Posterior vena cava (tissue), 2 donors: ENCODE measurements around the gene HK2. TPM values are rescaled to one million over a fixed set of nuclear protein-coding genes. Genes with fewer than 3 reads are reported as not detected.
"Not testable (repeated sequence)": the region's sequence is repeated elsewhere in the genome, so short reads cannot be mapped to it uniquely, and the experiment has no call there.

Experiments
- DNase-seq: peaks from one replicate; pipeline ENCODE4 v3.0.0-alpha.2; 2020; ENCODE audit warnings: low spot score
- intact Hi-C, 2 donors: fragments of 100-400 bp; cut with DNase I; formaldehyde crosslinking; loops; one replicate each; pipeline versions ENCODE4 v1.14.1 to v1.14.2; 2022 to 2023
- total RNA-seq, 2 donors: library from RNA; stranded (reverse); fragmentation: NEBNext Ultra II Directional; extraction: Animal tissue kit (Norgen Biotek cat#: 25700); gene quantifications; one replicate each; pipeline ENCODE4 v1.2.1, GENCODE V29; 2021
- donor health status: DM: yes; HTN: yes; CAD: no.
- donor health status: DM: yes; HTN: yes; CAD: no.

The HK2 gene
- total RNA-seq, 2 donors from 2014 or later = 4.2 to 4.3 TPM

GRCh38 chr2:74834234-74834791 is 386 bp downstream of the HK2 start:
- intact Hi-C loops = not testable (repeated sequence)
- peak; percentile 84 for DNase-seq

- DNase-seq = peak; percentile 85
- intact Hi-C loops = no loop called here
Measured at GRCh38 chr2:74834792-74835755, 1.1 kb downstream of the HK2 start.

- DNase-seq = no peak
- intact Hi-C loops = no loop called here
Measured at GRCh38 chr2:74835831-74836674, 2.1 kb downstream of the HK2 start.

- intact Hi-C loops = no loop called here
- no peak for DNase-seq
Measured at GRCh38 chr2:74836675-74837401, 2.9 kb downstream of the HK2 start.

GRCh38 chr2:74841641-74842040 is 7.7 kb downstream of the HK2 start:
- intact Hi-C loops = loop anchor here in 1 of 2 donors (5.0 kb wide), 1 partner anchor 36 kb away; no protein-coding TSS in a partner anchor
- DNase-seq = no peak

GRCh38 chr2:74843433-74843832 is 9.5 kb downstream of the HK2 start:
- no peak for DNase-seq
- intact Hi-C loops = loop anchor here in 1 of 2 donors (5.0 kb wide), 1 partner anchor 34 kb away; no protein-coding TSS in a partner anchor

- no peak for DNase-seq
- intact Hi-C loops = loop anchor here in 1 of 2 donors (5.0 kb wide), 1 partner anchor 33 kb away; no protein-coding TSS in a partner anchor
Measured at GRCh38 chr2:74843899-74844298, 10.0 kb downstream of the HK2 start.

- intact Hi-C loops = loop anchor here in 1 of 2 donors (5.0 kb wide), 1 partner anchor 33 kb away; no protein-coding TSS in a partner anchor
- no peak for DNase-seq
Measured at GRCh38 chr2:74844752-74845151, 10.8 kb downstream of the HK2 start.

- DNase-seq = peak; percentile 90
- intact Hi-C loops = no loop called here
Measured at GRCh38 chr2:74845217-74845751, 11.4 kb downstream of the HK2 start.

- DNase-seq = no peak
- intact Hi-C loops = no loop called here
Measured at GRCh38 chr2:74845991-74846390, 12.1 kb downstream of the HK2 start.

GRCh38 chr2:74846481-74846880 is 12.6 kb downstream of the HK2 start:
- no peak for DNase-seq
- intact Hi-C loops = no loop called here

GRCh38 chr2:74847070-74847858 is 13.3 kb downstream of the HK2 start:
- no peak for DNase-seq
- intact Hi-C loops = no loop called here

GRCh38 chr2:74849228-74849892 is 15.4 kb downstream of the HK2 start:
- intact Hi-C loops = no loop called here
- no peak for DNase-seq

GRCh38 chr2:74850496-74851190 is 16.7 kb downstream of the HK2 start:
- intact Hi-C loops = no loop called here
- DNase-seq = no peak

- no peak for DNase-seq
- intact Hi-C loops = no loop called here
Measured at GRCh38 chr2:74851191-74851566, 17.3 kb downstream of the HK2 start.

GRCh38 chr2:74853360-74853759 is 19.4 kb downstream of the HK2 start:
- intact Hi-C loops, DNase-seq: not testable (repeated sequence)

GRCh38 chr2:74854401-74854800 is 20.5 kb downstream of the HK2 start:
- intact Hi-C loops = no loop called here
- DNase-seq = no peak
